Skeletal muscle satellite cell (primary cell): ENCODE data around the gene FAM120AOS.
"Not testable (repeated sequence)": the region's sequence is repeated elsewhere in the genome, so short reads cannot be mapped to it uniquely, and the experiment has no call there.

Experiments
- H3K27me3 ChIP-seq: 2 replicates; pipeline ENCODE4 v1.7.0; 2013; ENCODE audit warnings: low read length; ENCODE audit not compliant: control insufficient read depth, insufficient read depth
- H3K36me3 ChIP-seq: 2 replicates; pipeline ENCODE4 v1.7.0; 2013; ENCODE audit warnings: mild to moderate bottlenecking, control low read depth, low read length; ENCODE audit not compliant: insufficient read depth
- H3K4me1 ChIP-seq: 2 replicates; pipeline ENCODE4 v1.7.0; 2013; ENCODE audit warnings: low read length; ENCODE audit not compliant: control insufficient read depth, insufficient read depth
- H3K4me2 ChIP-seq: 2 replicates; pipeline ENCODE4 v1.7.0; 2013; ENCODE audit warnings: mild to moderate bottlenecking, low read length
- H3K4me3 ChIP-seq: 2 replicates; pipeline ENCODE4 v1.7.0; 2013; ENCODE audit warnings: low read length
- H3K9ac ChIP-seq: 2 replicates; pipeline ENCODE4 v1.7.0; 2013; ENCODE audit warnings: mild to moderate bottlenecking, low read depth, low read length, moderate library complexity
- H3K9me3 ChIP-seq: replicated peaks from 2 replicates; pipeline ENCODE4 v1.7.0; 2013; ENCODE audit warnings: mild to moderate bottlenecking, control low read depth, low read length

The FAM120AOS gene

DNA sequence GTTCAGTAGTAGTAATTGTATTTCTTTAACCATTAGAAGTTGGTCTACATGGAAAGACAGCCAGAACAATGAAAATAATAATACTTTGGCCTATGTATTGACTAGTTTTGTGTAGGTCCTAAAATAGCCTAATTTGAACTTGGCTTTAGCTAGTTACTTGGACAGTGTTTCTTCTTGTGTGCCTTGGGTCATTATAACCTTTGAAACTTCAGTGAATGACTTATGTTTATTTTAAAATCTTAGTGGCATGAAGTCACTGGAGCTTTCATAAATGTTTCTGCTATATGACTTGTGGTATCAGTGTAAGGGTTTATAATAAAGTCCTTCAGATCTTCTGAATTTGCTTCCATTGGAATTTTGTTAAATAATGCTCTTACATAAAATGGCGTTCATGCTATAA, 2.6 kb upstream of the FAM120AOS start:
- Histone ChIP-seq H3K9me3 (no peaks in the 10 kb centered on the region), H3K9ac (no peak overlapping the region), H3K4me2 (no peak overlapping the region), H3K4me3 (no peak overlapping the region), H3K4me1 (peaks cover 39% of the 10 kb centered on the region), H3K27me3 (no peaks in the 10 kb centered on the region), H3K36me3 (peaks cover 9% of the 10 kb centered on the region)

DNA sequence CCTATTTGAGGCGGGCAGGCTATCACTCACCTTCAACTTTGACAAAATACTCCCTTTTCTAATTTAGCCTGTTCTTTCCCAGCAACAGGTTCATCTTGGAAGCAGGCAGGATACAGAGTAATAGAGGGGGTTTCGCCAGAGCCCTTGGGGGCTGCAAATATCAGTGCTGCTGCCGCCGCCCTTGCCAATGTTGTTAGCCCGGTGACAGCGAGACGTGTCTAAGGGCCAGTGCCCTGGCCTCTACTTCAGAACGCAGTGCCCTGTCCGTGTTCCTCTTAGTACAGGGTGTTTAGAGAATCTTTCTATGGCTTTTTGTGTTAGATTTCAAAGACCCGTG, 703 bp downstream of the FAM120AOS start:
- H3K9ac ChIP-seq, result peak overlapping the region; percentile 94
- no peaks in the 10 kb centered on the region for H3K9me3 ChIP-seq
- peak overlapping the region; percentile 91 for H3K4me2 ChIP-seq
- H3K27me3 ChIP-seq, result no peaks in the 10 kb centered on the region
- peaks cover 29% of the 10 kb centered on the region for H3K4me1 ChIP-seq
- H3K4me3 ChIP-seq, result peak overlapping the region; percentile 99
- peaks cover 21% of the 10 kb centered on the region for H3K36me3 ChIP-seq

DNA sequence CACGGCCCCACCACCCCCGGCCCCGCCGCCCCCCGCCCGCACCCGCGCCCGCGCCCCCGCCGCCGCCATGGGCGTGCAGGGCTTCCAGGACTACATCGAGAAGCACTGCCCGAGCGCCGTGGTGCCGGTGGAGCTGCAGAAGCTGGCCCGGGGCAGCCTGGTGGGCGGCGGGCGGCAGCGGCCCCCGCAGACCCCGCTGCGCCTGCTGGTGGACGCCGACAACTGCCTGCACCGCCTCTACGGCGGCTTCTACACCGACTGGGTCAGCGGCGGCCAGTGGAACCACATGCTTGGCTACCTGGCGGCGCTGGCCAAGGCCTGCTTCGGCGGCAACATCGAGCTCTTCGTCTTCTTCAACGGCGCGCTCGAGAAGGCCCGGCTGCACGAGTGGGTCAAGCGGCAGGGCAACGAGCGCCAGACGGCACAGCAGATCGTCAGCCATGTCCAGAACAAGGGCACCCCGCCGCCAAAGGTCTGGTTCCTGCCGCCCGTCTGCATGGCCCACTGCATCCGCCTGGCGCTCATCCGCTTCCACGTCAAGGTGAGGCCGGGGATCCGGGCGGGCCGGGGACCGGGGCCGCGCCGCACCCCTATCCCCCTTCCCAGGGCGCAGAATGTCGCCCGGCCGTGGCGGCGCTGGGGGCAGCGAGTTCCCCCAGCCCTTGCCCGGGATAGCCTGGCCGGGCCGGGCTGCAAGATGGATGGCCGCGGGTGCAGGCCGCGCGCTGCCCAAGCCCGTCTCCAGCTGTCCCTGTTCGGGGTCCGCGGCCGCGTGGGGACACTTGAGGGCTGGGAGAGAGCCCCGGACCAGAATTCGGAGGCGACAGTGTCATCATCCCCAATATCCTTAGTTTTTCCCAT, 1.3 kb downstream of the FAM120AOS start:
- peaks cover 29% of the 10 kb centered on the region for H3K4me1 ChIP-seq
- no peaks in the 10 kb centered on the region for H3K27me3 ChIP-seq
- H3K9ac ChIP-seq, result peak overlapping the region; percentile 94

DNA sequence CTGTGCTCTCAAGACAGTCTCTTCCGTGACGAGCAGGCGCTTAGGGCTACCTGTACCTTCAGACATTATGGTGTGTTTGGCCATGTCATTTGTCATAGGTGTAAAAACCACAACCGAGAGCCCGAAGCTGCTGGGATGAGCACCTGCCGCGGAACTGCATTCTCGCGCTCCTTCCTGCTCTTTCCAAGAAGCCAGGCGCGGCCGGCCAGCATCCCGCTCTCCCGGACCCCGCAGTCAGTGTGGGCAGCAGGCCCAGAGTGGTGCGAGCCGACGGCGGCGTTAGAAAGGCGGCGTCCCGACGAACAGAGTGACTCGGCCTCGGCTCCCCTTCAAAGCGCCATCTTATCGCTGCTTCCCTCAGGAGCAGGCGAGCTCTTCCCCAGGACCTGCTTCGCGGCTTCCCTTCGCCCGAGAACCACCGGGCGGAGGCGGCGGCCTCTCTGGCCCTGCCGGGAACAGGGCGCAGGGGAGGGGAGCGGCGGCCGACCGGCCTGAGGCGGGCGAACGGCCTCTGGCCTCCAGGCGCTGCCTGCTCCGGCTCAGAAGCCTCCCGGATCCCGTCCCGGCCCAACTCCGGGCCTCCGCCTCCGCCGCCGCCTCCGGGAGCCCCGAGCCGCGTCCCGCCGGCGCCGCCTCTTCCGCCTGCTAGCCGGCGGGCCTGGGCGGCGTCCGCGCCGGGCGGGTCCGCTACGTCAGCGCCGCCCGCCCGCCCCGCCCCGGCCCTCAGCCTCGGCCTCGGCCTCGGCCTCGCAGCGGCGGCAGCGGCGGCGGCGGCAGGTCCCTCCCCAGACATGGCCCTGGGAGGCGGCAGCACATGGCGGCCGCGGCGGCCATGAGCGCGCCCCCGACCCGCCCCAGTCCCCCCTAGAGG, 2.2 kb downstream of the FAM120AOS start, which contains the start of gene FAM120A:
TSS of gene FAM120A (plus strand) at position 741 of the 871 bp plus-strand sequence. CDS start 231 bp downstream, outside the sequence.
- Histone ChIP-seq H3K27me3 (no peaks in the 10 kb centered on the region), H3K36me3 (peaks cover 34% of the 10 kb centered on the region), H3K4me2 (peak within 1 kb of the TSS; percentile 93), H3K4me3 (peak within 1 kb of the TSS; percentile 99), H3K9me3 (no peaks in the 10 kb centered on the region), H3K9ac (peak within 1 kb of the TSS; percentile 94), H3K4me1 (peaks cover 24% of the 10 kb centered on the region)

More for the DNA sequence above, 1.3 kb downstream of the FAM120AOS start:
- H3K9me3 ChIP-seq, result no peaks in the 10 kb centered on the region
- H3K36me3 ChIP-seq, result peaks cover 27% of the 10 kb centered on the region
- peak overlapping the region; percentile 91 for H3K4me2 ChIP-seq
- H3K4me3 ChIP-seq, result peak overlapping the region; percentile 99

DNA sequence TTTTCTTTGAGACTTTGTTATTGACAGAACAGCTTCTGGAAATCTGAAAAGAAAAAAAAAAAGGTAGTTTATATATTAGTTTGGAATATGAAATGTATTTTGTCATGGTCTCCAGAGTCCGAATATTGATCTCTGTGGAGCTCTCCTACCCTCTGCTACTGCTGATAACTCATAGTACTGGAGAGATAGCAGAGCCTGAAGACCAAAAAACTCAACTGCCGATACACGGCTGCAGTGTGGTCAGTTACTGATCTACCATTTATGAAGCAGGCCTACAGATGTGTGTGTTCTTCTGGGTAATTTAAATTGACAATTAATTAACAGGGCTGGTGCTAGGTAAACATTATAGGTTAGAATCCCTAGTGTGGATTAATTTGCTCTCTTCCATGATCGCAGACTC, 5.7 kb downstream of the FAM120AOS start:
- peaks cover 6% of the 10 kb centered on the region for H3K4me1 ChIP-seq
- no peak overlapping the region for H3K9ac ChIP-seq
- H3K36me3 ChIP-seq, result peaks cover 37% of the 10 kb centered on the region
- no peaks in the 10 kb centered on the region for H3K27me3 ChIP-seq
- no peaks in the 10 kb centered on the region for H3K9me3 ChIP-seq
- H3K4me2 ChIP-seq, result no peak overlapping the region
- H3K4me3 ChIP-seq, result no peak overlapping the region

DNA sequence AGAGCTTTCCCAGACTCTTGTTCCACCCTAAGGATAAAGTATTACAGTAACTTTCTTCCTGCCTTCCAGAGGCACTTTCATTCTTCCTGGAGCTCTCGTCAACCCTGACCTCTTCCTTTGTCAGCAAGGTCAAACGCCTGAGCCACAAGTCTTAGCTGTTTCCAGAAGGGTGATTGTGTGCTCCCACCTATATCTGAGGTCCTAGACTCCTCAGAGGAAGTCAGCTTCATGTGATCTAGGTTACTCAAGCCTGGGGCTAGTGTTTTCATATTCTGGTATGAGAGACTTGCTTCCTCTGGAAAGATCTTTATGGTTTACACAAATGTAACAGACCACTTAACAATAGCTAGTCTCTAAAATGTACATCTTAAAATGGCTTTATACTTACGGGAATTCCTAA, 7.3 kb downstream of the FAM120AOS start:
- no peaks in the 10 kb centered on the region for H3K9me3 ChIP-seq
- no peaks in the 10 kb centered on the region for H3K27me3 ChIP-seq
- H3K4me1 ChIP-seq, result peaks cover 6% of the 10 kb centered on the region
- H3K36me3 ChIP-seq, result peaks cover 34% of the 10 kb centered on the region
- H3K9ac ChIP-seq, result no peak overlapping the region
- H3K4me3 ChIP-seq, result no peak overlapping the region
- H3K4me2 ChIP-seq, result no peak overlapping the region

DNA sequence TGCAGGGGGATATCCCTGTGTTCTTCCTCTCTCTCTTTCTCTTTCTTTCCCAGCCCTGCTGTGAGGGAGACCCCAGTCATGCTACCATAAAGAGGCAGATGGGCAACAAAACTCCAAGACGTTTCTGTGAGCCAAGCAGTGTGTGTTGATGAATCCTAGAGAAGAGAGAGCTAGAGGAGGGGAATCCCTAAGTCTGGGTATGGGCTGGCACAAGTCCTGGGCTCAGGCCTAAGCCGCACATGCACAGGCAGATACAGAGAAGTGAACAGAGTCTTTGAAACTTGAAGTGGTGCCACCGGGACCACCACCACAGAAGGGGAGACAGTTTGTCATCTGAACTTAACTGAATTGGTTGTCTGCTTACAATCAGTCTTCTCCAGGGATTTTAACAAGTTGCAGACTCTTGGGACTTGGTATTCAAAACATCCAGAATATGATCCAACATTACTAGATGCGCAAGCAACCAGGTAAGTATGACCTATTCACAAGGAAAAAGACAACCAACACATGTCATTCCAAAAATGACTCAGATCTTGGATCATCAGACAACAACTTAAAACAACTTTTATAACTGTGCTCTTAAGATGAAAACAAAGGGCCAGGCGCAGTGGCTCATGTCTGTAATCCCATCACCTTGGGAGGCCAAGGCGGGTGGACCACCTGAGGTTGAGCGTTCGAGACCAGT, 12.3 kb downstream of the FAM120AOS start:
- no peak overlapping the region for H3K4me2 ChIP-seq
- no peak overlapping the region for H3K4me3 ChIP-seq
- H3K9me3 ChIP-seq, result no peaks in the 10 kb centered on the region
- H3K4me1 ChIP-seq, result no peaks in the 10 kb centered on the region
- H3K27me3 ChIP-seq, result no peaks in the 10 kb centered on the region
- peaks cover 8% of the 10 kb centered on the region for H3K36me3 ChIP-seq
- no peak overlapping the region for H3K9ac ChIP-seq

DNA sequence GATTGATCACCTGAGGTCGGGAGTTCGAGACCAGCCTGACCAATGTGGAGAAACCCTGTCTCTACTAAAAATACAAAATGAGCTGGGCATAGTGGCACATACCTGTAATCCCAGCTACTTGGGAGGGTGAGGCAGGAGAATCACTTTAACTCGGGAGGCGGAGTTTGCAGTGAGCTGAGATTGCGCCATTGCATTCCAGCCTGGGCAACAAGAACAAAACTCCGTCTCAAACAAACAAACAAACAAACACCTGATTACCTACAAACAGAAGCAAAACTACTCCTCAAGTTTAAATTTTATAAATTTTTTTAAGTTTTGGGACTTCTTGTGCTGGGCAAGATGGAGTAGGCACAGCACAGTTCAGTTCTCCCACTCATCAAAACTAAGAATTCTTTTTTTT, 14.1 kb downstream of the FAM120AOS start:
- H3K9me3 ChIP-seq, H3K36me3 ChIP-seq, H3K9ac ChIP-seq, H3K4me3 ChIP-seq, H3K27me3 ChIP-seq, H3K4me2 ChIP-seq, H3K4me1 ChIP-seq: not testable (repeated sequence)

DNA sequence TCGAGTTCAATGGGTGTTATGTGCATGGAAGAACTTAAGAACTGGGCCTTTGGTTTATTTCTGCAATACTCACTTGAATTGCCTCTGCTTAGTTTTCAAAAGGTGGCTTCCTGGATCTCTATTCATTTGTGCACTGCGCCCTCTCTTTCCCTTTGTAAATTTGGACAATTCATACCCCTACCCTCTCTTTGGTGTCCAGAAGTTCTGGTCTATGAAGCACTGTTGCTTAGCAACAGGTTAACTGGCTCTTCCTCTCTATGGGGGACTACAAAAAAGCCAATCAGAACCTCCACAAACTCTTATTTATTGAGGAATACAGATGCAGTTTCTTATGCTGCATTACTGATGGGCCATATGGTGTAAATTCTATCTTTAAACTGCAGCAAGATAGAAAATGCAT, 15.4 kb downstream of the FAM120AOS start:
- Histone ChIP-seq H3K4me3 (no peak overlapping the region), H3K4me2 (no peak overlapping the region), H3K36me3 (no peaks in the 10 kb centered on the region), H3K27me3 (no peaks in the 10 kb centered on the region), H3K9me3 (no peaks in the 10 kb centered on the region), H3K4me1 (no peaks in the 10 kb centered on the region), H3K9ac (no peak overlapping the region)

DNA sequence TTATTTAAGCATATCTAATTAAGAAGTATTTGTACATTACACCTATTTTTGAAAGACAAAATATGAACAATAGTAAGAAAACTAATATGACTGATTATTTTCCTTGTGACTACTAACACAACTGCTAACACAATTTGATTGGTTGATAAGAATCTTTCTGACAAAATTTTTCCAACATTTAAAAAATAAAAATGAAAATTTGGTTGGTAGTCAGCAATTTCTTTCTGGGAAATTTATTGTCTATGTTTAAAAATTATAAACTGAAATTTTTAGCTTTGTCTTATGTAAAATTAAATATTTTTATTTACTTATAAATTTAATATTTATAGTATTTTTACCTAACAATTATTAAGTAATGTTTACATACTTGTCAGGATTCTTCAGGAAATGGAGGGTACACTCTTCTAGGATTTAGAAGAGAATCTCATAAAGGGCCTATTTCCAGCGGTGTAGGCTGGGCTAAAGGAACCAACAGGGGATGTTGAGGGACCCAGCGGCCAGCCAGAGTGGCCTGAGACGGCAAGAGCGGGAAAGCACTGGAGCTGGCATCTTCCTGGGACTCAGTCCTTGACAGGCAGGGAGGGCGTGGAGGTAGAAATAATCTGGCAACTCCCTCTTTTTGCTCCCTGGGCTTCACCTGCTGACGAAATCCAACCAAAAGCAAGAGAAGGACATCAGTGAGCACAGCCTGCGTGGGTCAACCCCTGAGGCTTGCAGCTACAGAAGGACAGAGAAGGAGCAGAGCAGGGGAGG, 16.6 kb downstream of the FAM120AOS start:
- H3K36me3 ChIP-seq, result no peaks in the 10 kb centered on the region
- no peak overlapping the region for H3K4me2 ChIP-seq
- H3K27me3 ChIP-seq, result no peaks in the 10 kb centered on the region
- no peak overlapping the region for H3K4me3 ChIP-seq
- H3K4me1 ChIP-seq, result no peaks in the 10 kb centered on the region
- no peaks in the 10 kb centered on the region for H3K9me3 ChIP-seq
- H3K9ac ChIP-seq, result no peak overlapping the region

DNA sequence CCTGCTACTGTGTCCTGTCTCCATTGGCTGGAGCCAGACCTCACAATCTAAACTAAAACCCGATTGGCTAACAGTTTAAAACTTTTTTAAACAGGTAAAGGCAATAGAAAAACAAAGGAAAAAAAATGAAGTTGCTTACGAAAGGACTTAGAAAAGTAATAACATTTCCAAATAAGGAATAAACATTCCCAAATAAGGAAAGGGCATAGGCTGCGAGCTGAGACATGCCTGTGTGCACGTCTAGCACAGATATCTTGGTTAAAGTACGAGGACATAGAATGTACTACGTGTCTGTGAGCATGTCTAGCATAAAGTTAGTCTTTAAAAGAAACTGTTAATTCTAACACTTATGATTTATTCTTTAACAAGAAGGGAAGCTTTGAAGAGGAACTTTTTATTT, 17.2 kb downstream of the FAM120AOS start:
- Histone ChIP-seq H3K36me3 (no peaks in the 10 kb centered on the region), H3K27me3 (no peaks in the 10 kb centered on the region), H3K4me1 (no peaks in the 10 kb centered on the region), H3K9ac (no peak overlapping the region), H3K4me2 (no peak overlapping the region), H3K9me3 (no peaks in the 10 kb centered on the region), H3K4me3 (no peak overlapping the region)
